CD4-positive, alpha-beta T cell treated with Interleukin-15 for 4 hours (primary cell): Measurements from ENCODE around the gene ARAF.
"Not testable (repeated sequence)": the region's sequence is repeated elsewhere in the genome, so short reads cannot be mapped to it uniquely, and the experiment has no call there.

Source experiments
- DNase-seq: peaks from one replicate; pipeline ENCODE4 v3.0.0-alpha.2; 2020; ENCODE audit warnings: low spot score

Gene ARAF

DNA sequence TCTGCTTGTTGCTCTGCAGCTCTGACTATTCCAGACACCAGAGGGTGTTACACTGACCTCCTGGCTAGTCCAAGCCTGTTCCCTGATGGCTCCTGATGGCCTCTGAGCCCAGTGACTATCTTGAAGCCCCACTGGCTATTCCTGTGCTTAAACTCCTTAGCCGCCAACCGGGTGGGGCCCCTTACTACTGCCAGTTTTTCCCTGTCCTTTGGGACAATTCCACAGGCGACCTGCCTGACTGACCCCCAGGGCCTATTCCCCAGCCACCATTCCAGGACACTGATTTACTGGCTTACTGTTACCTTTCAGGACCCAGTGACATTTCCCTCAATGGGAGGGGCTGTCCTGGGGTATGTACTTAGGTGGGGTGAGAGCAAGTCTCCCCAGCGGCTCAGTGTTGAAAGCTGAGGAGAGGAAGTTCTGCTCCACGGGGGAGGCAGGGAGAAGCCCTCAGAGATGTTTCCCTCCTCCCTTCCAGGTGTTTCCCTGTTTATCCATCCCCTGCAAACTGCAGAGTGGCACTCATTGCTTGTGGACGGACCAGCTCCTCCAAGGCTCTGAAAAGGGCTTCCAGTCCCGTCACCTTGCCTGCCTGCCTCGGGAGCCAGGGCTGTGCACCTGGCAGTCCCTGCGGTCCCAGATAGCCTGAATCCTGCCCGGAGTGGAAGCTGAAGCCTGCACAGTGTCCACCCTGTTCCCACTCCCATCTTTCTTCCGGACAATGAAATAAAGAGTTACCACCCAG, 25.2 kb downstream of the ARAF start:
- DNase-seq: no peak

- no peak for DNase-seq
Measured at GRCh38 chrX:47587091-47587891, 26.3 kb downstream of the ARAF start.

- DNase-seq: no peak
Measured at GRCh38 chrX:47587906-47588735, 27.1 kb downstream of the ARAF start.

- DNase-seq: no peak
Measured at GRCh38 chrX:47590984-47591383, 30.0 kb downstream of the ARAF start.

GRCh38 chrX:47593522-47593921, 32.5 kb downstream of the ARAF start:
- no peak for DNase-seq

DNA sequence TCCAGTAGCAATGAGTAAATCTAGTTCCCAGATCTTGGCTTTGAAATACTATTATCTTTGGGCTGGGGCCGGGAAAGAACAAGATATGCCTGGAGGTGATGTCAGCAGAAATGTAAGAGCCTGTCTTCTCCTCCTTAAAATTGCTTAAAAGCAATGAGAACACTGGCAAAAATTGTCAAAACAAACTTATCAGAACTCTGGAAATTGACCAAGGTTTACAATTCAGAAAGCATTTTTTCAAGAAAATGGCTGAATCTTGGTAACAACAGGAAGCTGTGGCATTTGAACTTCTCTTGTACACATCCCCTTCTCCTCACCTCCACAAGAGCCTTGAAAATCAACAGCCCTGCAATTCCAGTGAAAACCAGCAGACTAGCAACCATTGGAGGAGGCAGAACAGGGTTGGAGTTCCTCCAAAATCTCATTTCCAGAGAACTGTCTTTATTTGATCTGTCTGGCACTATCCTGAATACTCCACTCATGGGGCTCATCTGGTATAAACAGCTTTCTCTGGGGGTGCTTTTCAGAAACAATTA, 34.8 kb downstream of the ARAF start:
- DNase-seq: no peak

DNA sequence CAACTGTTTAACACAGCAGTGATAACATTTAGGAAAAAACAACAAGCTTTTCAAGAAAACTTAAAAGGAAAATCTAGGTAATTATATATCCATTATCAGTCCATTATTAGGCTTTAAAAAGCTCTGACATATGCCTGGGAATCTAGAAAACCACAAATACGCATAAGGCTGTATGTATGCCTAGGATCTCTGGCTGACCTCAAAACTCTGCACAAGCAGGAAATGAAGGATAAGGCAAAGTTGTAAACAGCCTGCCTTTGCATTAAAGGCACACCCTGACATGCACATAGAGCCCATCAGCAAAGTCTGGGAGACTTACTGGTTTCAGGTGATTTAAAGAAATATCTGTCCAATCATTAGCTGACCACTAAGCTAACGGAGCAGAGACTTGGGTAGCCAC, 35.3 kb downstream of the ARAF start:
- no peak for DNase-seq

GRCh38 chrX:47597222-47597621, 36.2 kb downstream of the ARAF start:
- no peak for DNase-seq

GRCh38 chrX:47603125-47603524, 42.1 kb downstream of the ARAF start:
- DNase-seq: not testable (repeated sequence)

DNA sequence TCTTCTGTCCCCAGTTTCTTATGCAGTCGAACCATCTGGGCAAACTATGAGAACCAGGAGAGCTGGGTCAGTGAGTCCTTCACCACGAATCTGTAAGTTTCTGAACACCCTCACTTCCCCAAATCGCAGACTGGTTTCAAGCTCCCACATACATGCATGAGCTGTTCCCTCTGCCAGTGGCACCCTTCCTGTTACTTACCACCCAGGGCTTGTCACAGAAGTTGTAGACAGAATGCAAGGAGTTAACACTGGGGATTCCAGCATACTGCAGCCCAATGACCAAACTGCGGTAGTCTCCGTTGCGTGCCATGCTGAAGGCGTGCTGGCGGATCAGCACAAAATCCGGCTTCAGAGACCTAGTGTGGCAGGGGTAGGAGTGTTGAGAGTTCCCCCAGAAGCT, 44.0 kb downstream of the ARAF start:
- DNase-seq: no peak

- DNase-seq: no peak
Measured at GRCh38 chrX:47607091-47607490, 46.1 kb downstream of the ARAF start.

- DNase-seq: no peak
Measured at GRCh38 chrX:47608130-47608810, 47.3 kb downstream of the ARAF start.

DNA sequence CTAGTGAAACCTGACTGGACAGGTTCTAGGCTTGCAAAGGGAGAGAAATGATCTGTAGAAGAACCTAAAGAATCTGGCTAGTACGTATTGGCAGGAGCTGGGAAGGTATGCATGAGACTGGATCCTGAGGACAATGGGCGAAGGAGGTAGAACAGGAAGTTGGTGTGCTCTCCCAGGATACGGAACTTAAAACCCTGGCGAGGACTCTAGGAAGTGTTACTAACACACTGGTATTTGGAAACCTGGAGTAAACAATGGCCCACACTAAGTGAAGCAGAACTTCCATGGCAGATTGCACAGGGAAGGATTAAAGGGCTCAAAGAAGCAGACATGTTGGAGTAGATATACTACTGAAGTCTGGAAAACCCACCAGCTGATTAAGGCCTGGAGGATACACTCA, 49.5 kb downstream of the ARAF start:
- no peak for DNase-seq

DNA sequence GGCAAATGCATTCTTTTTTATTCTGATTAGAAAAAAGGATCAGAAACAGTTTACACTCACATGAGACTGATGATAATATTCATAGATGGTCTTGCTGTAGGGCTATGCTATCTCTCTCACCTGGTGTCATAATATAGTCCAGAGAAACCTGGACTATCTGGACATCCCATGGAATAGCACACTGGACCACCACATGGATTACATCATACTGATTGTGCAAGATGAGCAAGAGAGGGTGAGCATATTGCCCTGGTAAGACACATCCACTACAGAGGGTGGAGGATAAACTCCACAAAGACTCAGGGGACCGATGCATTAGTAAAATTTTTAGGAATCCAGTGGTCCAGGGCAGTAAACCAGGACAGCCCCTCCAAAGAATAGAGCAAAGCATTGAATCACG, 50.5 kb downstream of the ARAF start:
- no peak for DNase-seq

DNA sequence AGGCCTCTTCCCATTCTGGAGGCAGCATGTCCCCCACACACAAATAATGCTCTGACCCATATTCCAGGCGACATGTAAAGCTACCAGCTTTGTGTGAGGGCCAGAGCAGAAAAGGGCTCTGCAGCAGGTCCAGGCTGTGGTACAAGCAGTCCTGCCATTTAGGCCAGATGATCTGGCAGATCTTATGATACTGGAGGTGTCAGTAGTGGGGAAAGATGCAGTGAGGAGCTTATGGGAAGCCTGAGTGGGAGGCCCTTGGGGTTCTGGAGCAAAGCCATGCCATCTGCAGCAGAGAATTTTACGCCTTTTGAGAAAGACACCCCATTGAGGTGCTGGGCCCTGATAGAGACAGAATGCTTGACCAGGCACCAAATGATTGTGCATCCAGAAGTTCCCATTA, 50.9 kb downstream of the ARAF start:
- DNase-seq: no peak

- no peak for DNase-seq
Measured at GRCh38 chrX:47612418-47612817, 51.4 kb downstream of the ARAF start.

- no peak for DNase-seq
Measured at GRCh38 chrX:47613082-47613481, 52.1 kb downstream of the ARAF start.

- no peak for DNase-seq
Measured at GRCh38 chrX:47614618-47615017, 53.6 kb downstream of the ARAF start.

- DNase-seq: no peak
Measured at GRCh38 chrX:47618923-47619485, 58.0 kb downstream of the ARAF start.

DNA sequence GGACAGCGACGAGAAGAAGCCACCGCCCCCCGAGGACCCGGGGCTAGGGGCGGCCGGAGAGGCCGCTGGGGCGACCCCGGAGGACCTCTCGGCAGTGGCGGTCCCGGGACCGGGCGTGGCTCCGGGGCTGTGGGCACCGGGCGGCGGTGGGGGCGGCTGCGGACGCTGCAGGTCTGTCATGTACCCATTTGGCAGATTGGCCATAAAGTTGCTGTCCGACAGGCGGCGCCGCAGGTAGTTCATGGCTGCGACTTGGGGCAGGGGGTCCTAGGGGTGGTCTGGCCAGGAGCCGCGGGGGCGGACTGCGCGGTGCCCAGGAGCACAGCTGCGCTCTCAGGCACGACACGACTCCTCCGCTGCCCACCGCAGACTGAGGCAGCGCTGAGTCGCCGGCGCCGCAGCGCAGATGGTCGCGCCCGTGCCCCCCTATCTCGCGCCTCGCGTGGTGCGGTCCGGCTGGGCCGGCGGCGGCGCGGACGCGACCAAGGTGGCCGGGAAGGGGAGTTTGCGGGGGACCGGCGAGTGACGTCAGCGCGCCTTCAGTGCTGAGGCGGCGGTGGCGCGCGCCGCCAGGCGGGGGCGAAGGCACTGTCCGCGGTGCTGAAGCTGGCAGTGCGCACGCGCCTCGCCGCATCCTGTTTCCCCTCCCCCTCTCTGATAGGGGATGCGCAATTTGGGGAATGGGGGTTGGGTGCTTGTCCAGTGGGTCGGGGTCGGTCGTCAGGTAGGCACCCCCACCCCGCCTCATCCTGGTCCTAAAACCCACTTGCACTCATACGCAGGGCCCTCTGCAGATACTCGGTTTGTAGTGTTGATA, 58.7 kb downstream of the ARAF start, which contains the start of gene SYN1:
Gene SYN1 (minus strand): TSS at position 372 of the 817 bp plus-strand sequence. CDS start 129 bp downstream, at position 243.
- peak; percentile 82 for DNase-seq
